Naive B cell (primary cell): ENCODE results near the gene TGFA. TPM values are rescaled to one million over a fixed set of nuclear protein-coding genes. Genes with fewer than 3 reads are reported as not detected.

Experiments
- ATAC-seq, 2 donors: fragments of 150-1000 bp; cut with Tn5 transposase; 2 replicates each; pipeline ENCODE4 v1.10.0; 2021; ENCODE audit warnings: low read depth in 2 of 2, mild to moderate bottlenecking in 2 of 2, moderate library complexity in 2 of 2
- DNase-seq: peaks from one replicate; pipeline ENCODE4 v3.0.0; 2022
- H3K27ac Mint-ChIP-seq, 6 donors: one replicate each; pipeline ENCODE4 v1.8.0; 2020 to 2022; ENCODE audit warnings: mild to moderate bottlenecking in 6 of 6, mixed read lengths in 6 of 6, moderate library complexity in 5 of 6, inconsistent platforms in 2 of 6
- H3K27me3 Mint-ChIP-seq, 3 donors: one replicate each; pipeline ENCODE4 v1.8.0; 2021 to 2022; ENCODE audit warnings: mixed read lengths in 3 of 3, mild to moderate bottlenecking in 1 of 3
- H3K36me3 Mint-ChIP-seq, 2 donors: one replicate each; pipeline ENCODE4 v1.8.0; 2020 to 2022; ENCODE audit warnings: mixed read lengths in 2 of 2, inconsistent platforms in 1 of 2, mild to moderate bottlenecking in 1 of 2
- H3K4me1 Mint-ChIP-seq, 3 donors: one replicate each; pipeline ENCODE4 v1.8.0; 2020 to 2022; ENCODE audit warnings: mixed read lengths in 3 of 3, inconsistent platforms in 1 of 3, mild to moderate bottlenecking in 1 of 3, moderate library complexity in 1 of 3
- H3K4me3 Mint-ChIP-seq, 8 donors: one replicate each; pipeline ENCODE4 v1.8.0; 2020 to 2022; ENCODE audit warnings: mild to moderate bottlenecking in 8 of 8, mixed read lengths in 8 of 8, moderate library complexity in 8 of 8, inconsistent platforms in 2 of 8
- H3K9me3 Mint-ChIP-seq, 7 donors: one replicate each; pipeline ENCODE4 v1.8.0; 2020 to 2022; ENCODE audit warnings: mixed read lengths in 7 of 7, mild to moderate bottlenecking in 5 of 7, inconsistent platforms in 2 of 7, moderate library complexity in 1 of 7
- polyA plus RNA-seq, 6 donors: library from polyadenylated mRNA; unstranded; fragments of 300-500 nt; fragmentation: Illumina TruSeq; gene quantifications; one replicate each; pipeline ENCODE4 v1.2.3, GENCODE V29; 2021; ENCODE audit warnings: low read depth in 6 of 6

Gene TGFA
- polyA plus RNA-seq, 6 donors from 2014 or later: not detected

DNA sequence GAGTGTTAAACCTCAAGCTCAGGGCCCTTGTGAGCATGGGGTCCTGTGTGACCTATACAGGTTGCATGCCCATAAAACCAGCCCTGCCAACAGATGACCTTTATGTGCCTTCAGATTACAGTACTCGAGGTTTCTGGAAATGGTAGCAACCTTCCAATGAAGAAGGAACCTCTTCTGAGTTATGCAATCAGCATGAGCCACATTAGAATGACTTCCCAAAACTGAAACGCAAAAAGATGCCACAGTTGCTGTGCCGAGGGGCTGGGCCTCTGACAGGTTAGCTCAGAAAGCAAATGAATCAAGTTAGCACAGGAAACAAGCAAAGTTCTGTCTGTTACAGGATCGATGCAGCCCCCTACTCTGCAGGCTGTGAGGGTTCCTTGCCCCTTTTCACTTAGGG lies 37.7 kb downstream of the TGFA start:
- no peaks in the 10 kb centered on the region for H3K36me3 Mint-ChIP-seq
- H3K9me3 Mint-ChIP-seq: no peaks in the 10 kb centered on the region
- H3K27me3 Mint-ChIP-seq: peaks cover 0 to 13% (median 9%) of the 10 kb centered on the region in 3 donors
- H3K4me1 Mint-ChIP-seq: peaks cover 0 to 9% (median 0%) of the 10 kb centered on the region in 3 donors
- no peak overlapping the region for H3K4me3 Mint-ChIP-seq
- no peak for DNase-seq
- no peak for ATAC-seq
- H3K27ac Mint-ChIP-seq: peak overlapping the region in 1 of 6 donors; percentile 9

DNA sequence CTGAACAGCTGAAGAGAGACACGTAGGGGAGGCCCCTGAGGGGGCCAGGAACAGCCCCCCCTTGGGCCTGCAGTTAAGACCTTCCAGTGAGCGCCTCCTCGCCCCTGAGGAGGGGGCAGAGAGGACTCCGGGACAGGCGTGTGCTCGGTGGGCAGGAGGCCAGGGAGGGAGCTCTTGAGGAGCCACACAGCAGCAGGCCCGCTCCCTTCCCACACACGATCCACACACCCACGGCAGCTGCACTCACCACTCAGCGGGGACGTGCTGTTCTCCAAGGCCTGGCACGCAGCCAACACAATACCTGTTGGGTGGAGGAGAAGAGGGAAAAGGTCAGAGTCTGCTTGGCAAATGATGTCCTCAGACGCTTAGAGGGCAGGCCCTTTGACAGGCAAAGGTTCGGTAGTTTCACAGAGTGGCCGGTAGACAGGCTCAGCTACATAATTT lies 39.0 kb downstream of the TGFA start:
- Mint-ChIP-seq H3K9me3 (no peaks in the 10 kb centered on the region), H3K4me1 (peaks cover 0 to 9% (median 0%) of the 10 kb centered on the region in 3 donors), H3K4me3 (no peak overlapping the region), H3K36me3 (no peaks in the 10 kb centered on the region), H3K27ac (no peak overlapping the region), H3K27me3 (peaks cover 0 to 13% (median 9%) of the 10 kb centered on the region in 3 donors)
- DNase-seq (no peak), ATAC-seq (no peak)

DNA sequence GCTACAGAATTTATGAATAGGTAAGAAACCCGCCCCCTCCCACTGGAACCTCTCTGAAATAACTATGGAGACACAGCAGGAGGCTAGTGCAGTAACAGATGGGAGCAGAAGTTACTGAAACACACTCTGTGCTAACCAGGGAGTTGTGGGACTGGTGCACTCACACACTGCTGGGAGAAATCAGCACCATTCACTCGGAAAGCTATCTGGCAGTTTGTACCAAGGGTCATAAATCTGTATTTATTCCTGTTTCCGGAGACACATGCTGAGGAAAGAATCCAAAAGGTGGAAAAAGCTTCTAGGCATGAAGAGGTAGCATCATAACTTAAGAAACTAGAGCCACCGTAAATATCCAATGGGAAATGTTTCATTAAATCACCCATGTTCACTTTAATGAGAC lies 39.9 kb downstream of the TGFA start:
- no peak for DNase-seq
- no peak overlapping the region for H3K27ac Mint-ChIP-seq

DNA sequence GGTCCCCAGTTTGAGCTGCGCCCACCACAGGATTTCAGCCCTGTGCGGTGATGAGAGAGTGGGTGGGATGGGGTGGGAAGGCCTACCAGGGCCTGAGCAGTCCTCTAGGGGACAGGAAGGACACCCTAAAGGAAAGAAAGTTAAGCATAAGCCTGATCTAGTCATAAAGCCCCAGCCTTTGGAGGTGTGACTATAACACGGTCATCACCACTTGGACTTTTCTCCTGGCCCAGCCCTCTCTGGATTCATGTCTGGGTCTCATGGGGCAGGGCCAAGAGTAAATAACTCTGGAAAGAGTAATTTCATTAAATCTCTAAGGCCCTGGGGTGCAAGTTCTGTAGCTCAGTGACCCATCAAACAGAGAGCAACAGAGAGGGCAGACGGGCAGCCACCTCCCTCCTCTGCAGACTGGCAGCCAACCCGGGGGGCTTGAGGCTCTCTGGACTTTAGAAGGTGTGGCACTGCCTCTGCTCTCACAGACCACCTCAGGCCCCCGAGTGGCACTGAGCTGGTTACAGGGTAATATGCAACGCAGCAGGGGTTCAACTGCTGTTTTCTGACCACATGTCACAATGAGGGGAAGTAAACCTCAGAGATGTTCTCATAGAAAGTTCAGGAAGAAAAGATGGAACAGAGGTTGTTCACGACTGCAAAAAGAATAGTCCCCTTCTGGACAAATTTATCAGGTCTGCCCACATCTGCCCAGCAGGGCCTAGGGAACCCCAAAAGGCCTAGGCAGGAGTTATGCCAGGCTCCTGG lies 41.5 kb downstream of the TGFA start:
- ATAC-seq (no peak), DNase-seq (no peak)
- peaks cover 0 to 7% (median 0%) of the 10 kb centered on the region in 3 donors for H3K27me3 Mint-ChIP-seq
- no peaks in the 10 kb centered on the region for H3K9me3 Mint-ChIP-seq
- H3K36me3 Mint-ChIP-seq: no peaks in the 10 kb centered on the region
- peaks cover 0 to 9% (median 0%) of the 10 kb centered on the region in 3 donors for H3K4me1 Mint-ChIP-seq
- no peak overlapping the region for H3K27ac Mint-ChIP-seq
- no peak overlapping the region for H3K4me3 Mint-ChIP-seq

More for the DNA sequence above, 39.9 kb downstream of the TGFA start:
- Mint-ChIP-seq H3K9me3 (no peaks in the 10 kb centered on the region), H3K4me3 (no peak overlapping the region), H3K27me3 (peaks cover 3 to 4% (median 4%) of the 10 kb centered on the region in 3 donors), H3K36me3 (no peaks in the 10 kb centered on the region), H3K4me1 (peaks cover 0 to 9% (median 0%) of the 10 kb centered on the region in 3 donors)
- ATAC-seq: no peak

DNA sequence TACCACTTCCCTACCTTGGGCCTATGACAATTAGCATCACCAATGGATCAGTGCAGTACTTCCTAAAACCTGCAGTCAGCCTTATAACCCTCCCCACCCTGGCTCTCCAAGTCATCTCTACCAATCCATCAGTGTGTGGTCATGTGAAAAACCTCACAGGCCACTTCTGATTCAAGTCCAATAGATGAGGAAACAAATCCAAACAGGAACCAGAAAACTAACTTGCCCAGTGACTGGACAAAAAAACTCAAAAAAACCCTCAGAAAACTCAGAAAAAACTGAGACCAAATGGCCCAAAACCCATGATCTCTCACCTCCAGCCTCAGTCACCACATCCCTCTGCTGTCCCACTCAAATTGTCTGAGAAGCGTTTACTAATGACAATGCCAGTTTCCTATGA lies 43.3 kb downstream of the TGFA start:
- H3K4me1 Mint-ChIP-seq: no peaks in the 10 kb centered on the region
- no peak overlapping the region for H3K4me3 Mint-ChIP-seq
- peaks cover 0 to 7% (median 0%) of the 10 kb centered on the region in 3 donors for H3K27me3 Mint-ChIP-seq
- no peak for DNase-seq
- no peaks in the 10 kb centered on the region for H3K36me3 Mint-ChIP-seq
- no peak overlapping the region for H3K27ac Mint-ChIP-seq
- no peak for ATAC-seq
- no peaks in the 10 kb centered on the region for H3K9me3 Mint-ChIP-seq

DNA sequence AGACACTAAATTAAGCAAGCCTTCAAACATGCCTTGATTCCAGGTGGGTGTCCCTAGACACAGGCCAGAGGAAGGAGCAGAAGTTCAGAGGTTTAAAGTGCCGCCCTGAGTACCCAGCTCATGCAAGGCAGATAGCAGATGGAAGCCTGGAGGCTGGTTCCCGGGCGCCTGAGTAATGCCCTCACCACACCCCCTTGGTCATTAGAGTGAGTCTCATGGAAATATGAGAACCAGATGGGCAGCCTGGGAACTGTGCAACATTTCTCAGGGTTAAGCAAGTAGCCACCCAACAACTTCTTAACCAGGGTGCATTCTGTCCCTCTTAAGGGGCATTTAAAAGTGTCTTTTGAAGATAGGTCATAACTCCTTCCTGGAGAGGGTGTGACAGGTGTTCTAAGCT lies 44.1 kb downstream of the TGFA start:
- DNase-seq (no peak), ATAC-seq (no peak)
- Mint-ChIP-seq H3K4me1 (no peaks in the 10 kb centered on the region), H3K36me3 (no peaks in the 10 kb centered on the region), H3K4me3 (no peak overlapping the region), H3K9me3 (no peaks in the 10 kb centered on the region), H3K27ac (no peak overlapping the region), H3K27me3 (peaks cover 0 to 7% (median 0%) of the 10 kb centered on the region in 3 donors)

DNA sequence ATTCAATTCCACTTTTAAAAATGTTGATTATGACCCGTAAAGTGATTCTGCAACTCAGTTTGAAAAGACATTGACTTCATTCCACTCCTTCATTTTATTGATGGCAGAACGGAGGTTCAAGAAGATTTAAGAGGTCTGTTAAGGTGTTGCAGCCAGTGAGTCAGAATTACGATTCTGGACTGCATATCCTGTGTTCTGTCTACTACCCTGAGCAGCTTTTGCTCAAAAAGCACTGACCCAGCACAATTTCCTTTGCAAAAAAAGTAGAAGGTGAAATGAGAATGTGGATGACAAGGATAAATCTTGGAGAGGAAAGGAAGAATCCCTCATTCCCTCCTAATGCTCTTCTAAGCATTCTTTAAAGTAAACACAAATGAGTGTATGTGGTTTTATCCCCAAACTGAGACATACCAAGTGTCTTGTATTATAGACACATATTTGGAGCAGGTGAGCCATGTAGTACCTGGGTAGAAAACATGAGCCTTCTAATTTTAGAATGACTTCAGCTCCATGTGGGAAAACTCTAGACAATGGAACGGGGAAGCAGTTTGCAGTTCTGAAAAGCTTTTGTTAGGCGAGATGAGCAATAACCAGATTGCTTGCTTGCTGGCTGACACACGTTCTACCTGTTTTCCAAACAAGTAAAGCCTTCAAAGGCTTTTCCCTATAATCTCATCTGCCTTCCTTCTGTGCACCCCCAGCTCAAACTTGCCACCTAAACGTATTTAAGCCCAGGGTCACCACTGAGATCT lies 44.7 kb downstream of the TGFA start:
- DNase-seq (no peak), ATAC-seq (no peak)
- no peaks in the 10 kb centered on the region for H3K4me1 Mint-ChIP-seq
- H3K27ac Mint-ChIP-seq: no peak overlapping the region
- H3K36me3 Mint-ChIP-seq: no peaks in the 10 kb centered on the region
- no peaks in the 10 kb centered on the region for H3K9me3 Mint-ChIP-seq
- no peak overlapping the region for H3K4me3 Mint-ChIP-seq
- H3K27me3 Mint-ChIP-seq: peaks cover 0 to 7% (median 0%) of the 10 kb centered on the region in 3 donors

DNA sequence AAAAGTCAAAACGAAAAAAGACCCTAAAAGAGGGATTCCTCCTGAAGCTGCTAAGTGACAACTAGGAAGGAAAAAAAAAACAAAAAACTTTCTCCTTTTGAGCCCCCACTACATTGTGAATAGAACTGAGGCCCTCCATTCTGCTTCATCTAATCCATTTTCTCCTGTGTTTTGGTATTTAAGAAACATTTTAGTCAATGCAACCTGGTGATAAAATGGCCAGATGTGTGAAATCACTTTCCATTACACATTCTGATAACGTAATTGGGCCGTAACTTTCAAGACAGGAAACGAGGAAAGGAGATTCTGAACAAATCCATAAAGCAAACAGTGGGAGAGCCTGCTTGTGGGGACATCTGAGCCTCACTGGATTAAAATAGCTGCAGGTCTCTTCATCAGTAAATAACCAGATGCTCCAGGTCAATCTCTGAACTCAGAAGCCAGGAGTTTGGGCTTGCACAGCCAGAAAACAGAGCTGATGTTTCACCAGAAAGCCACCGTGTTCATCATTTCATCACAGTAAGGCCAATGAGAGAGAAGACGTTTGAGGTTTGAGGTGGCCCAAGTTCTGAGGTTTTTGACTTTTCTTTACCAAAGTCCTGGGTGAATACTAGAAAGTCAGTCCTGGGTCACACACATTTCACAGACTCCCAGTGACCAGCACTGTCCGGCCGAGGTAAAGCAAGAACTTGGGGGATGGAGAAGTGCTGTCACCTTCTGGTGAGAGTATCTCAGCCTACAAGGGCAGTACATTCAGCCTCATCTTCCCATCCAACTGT lies 47.8 kb downstream of the TGFA start:
- no peaks in the 10 kb centered on the region for H3K9me3 Mint-ChIP-seq
- H3K27ac Mint-ChIP-seq: no peak overlapping the region
- H3K4me3 Mint-ChIP-seq: peak overlapping the region in 1 of 8 donors; percentile 20
- no peaks in the 10 kb centered on the region for H3K4me1 Mint-ChIP-seq
- H3K36me3 Mint-ChIP-seq: no peaks in the 10 kb centered on the region
- ATAC-seq: no peak
- no peak for DNase-seq
- H3K27me3 Mint-ChIP-seq: peaks cover 14 to 20% (median 18%) of the 10 kb centered on the region in 3 donors

DNA sequence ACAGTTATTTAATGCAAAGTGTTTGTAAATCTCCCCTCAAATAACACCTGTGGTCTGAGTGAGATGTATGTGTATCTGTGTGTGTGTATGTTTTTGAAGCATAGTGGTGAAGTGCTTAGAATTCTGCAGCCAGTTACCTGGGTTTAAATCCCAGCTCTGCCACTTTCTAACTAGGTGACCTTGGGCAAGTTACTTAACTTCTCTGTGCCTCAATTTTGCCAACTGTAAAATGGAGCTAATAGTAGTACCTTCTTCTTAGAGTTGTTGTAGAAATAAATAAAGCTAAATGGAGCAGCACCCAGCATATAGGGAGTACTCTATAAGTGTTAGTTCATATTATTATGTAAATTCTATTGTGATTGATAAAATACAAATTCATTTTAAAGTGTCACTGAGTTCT lies 48.9 kb downstream of the TGFA start:
- no peaks in the 10 kb centered on the region for H3K9me3 Mint-ChIP-seq

DNA sequence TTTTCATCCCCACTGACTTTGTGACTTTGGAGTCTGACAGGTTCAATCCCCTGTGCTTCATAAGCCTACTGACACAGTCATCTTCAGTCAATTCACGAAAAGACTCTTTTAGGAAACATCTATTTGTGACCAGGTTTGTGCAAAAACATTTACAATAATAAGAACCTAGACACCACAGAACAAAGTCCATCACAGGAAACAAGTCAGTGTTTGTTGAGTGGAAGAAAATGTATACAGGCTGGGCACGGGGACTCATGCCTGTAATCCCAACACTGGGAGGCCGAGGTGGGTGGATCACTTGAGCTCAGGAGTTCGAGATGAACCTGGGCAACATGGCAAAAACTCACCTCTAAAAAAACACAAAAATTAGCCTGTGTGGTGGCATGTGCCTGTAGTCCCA lies 49.7 kb downstream of the TGFA start:
- H3K27me3 Mint-ChIP-seq: peaks cover 16 to 26% (median 23%) of the 10 kb centered on the region in 3 donors
- no peak overlapping the region for H3K4me3 Mint-ChIP-seq
- H3K4me1 Mint-ChIP-seq: no peaks in the 10 kb centered on the region
- no peak overlapping the region for H3K27ac Mint-ChIP-seq
- DNase-seq (no peak), ATAC-seq (no peak)
- no peaks in the 10 kb centered on the region for H3K36me3 Mint-ChIP-seq
- peaks cover 0 to 4% (median 0%) of the 10 kb centered on the region in 7 donors for H3K9me3 Mint-ChIP-seq

More for the DNA sequence above, 48.9 kb downstream of the TGFA start:
- Mint-ChIP-seq H3K4me3 (no peak overlapping the region), H3K27ac (no peak overlapping the region), H3K36me3 (no peaks in the 10 kb centered on the region), H3K4me1 (no peaks in the 10 kb centered on the region), H3K27me3 (peaks cover 14 to 23% (median 20%) of the 10 kb centered on the region in 3 donors)
- no peak for ATAC-seq
- DNase-seq: no peak

DNA sequence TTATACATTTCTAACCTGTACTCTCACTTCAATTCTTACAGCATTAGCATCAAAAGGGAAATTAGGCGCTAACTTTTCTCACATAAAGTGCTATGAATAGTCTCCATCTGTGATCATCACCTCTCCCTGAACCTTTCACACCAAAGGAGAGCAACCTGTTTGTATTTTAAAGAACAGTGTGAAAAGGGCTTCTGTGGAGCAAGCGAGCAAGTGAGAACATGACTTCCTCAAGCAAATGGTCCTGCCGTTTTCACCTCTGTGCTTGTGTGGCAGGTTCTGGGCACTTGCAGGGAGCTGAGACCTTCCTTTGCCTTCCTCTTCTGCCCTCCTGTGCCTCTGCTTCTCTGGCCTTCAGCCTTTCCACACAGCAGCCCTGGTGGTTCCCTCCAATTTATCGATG lies 51.9 kb downstream of the TGFA start:
- Mint-ChIP-seq H3K27ac (no peak overlapping the region), H3K9me3 (peaks cover 0 to 4% (median 0%) of the 10 kb centered on the region in 7 donors), H3K36me3 (no peaks in the 10 kb centered on the region), H3K27me3 (peaks cover 15 to 34% (median 31%) of the 10 kb centered on the region in 3 donors), H3K4me3 (no peak overlapping the region), H3K4me1 (peaks cover 0 to 2% (median 0%) of the 10 kb centered on the region in 3 donors)
- no peak for DNase-seq
- no peak for ATAC-seq

DNA sequence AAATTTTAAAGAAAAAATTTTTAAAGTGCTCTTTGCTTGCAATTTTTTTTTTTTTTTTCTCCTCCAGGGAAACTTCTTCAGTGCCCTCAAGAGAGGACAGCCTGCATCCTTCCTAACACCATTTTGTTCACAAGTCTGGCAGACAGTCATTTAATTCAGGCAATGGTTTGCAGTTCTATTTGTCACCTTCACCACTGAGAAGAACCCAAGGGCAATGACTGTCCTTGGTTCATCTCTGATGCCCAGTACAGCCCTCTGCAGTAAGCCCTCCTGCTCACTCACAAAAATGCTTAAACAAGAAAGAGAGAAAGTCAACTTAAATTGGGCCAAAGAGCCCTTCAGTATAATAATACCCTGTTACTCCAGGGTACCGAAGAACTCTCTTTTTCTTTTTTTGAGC lies 52.4 kb downstream of the TGFA start:
- Mint-ChIP-seq H3K36me3 (no peaks in the 10 kb centered on the region), H3K9me3 (peaks cover 0 to 4% (median 0%) of the 10 kb centered on the region in 7 donors), H3K27ac (no peak overlapping the region), H3K4me3 (no peak overlapping the region), H3K4me1 (peaks cover 0 to 2% (median 0%) of the 10 kb centered on the region in 3 donors), H3K27me3 (peaks cover 20 to 38% (median 36%) of the 10 kb centered on the region in 3 donors)
- ATAC-seq (no peak), DNase-seq (no peak)

DNA sequence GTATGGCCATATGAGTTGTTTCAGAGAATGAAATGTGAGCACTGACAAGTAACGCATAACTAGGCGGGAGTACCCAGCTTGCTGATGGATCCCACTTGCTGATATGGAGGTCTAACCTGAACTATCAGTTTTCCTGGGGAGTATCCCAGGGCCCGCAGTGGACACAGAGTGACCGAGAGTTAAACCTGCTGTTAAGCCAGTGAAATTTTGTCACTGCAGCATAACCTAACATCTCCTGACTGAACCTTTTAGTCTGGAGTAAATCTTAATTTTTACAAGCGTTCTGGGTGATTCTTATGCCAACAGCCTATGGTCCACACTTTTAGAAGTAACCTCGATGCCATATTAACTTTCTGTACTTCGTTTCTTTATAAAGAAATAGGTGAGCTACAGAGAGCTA lies 54.4 kb downstream of the TGFA start:
- H3K27me3 Mint-ChIP-seq: peaks cover 20 to 44% (median 38%) of the 10 kb centered on the region in 3 donors
- H3K4me3 Mint-ChIP-seq: no peak overlapping the region
- no peaks in the 10 kb centered on the region for H3K36me3 Mint-ChIP-seq
- ATAC-seq: no peak
- H3K9me3 Mint-ChIP-seq: peaks cover 0 to 4% (median 0%) of the 10 kb centered on the region in 7 donors
- no peak for DNase-seq
- H3K4me1 Mint-ChIP-seq: peaks cover 0 to 2% (median 0%) of the 10 kb centered on the region in 3 donors
- H3K27ac Mint-ChIP-seq: no peak overlapping the region
